T-helper 1 cell treated with Interleukin-12 subunit alpha and Interleukin-12 subunit beta and Interleukin-4 antibody, amounts not matched to agents 30 μg/mL and 1 μg/mL, for 36 hours (primary cell): ENCODE data around the gene BCL2L11.

Experiments used
- H3K27ac Mint-ChIP-seq: one replicate; pipeline ENCODE4 v1.8.0; 2021; ENCODE audit warnings: mild to moderate bottlenecking, mixed read lengths
- H3K27me3 Mint-ChIP-seq: one replicate; pipeline ENCODE4 v1.8.0; 2021; ENCODE audit warnings: low read depth, mixed read lengths
- H3K36me3 Mint-ChIP-seq: one replicate; pipeline ENCODE4 v1.8.0; 2021; ENCODE audit warnings: low read depth, mixed read lengths
- H3K4me1 Mint-ChIP-seq: one replicate; pipeline ENCODE4 v1.8.0; 2021; ENCODE audit warnings: low read depth, mixed read lengths
- H3K4me3 Mint-ChIP-seq: one replicate; pipeline ENCODE4 v1.8.0; 2021; ENCODE audit warnings: mild to moderate bottlenecking, moderate library complexity, mixed read lengths
- H3K9me3 Mint-ChIP-seq: one replicate; pipeline ENCODE4 v1.8.0; 2021; ENCODE audit warnings: mixed read lengths

The BCL2L11 gene

GRCh38 chr2:111143843-111144198 is 23.1 kb downstream of the BCL2L11 start:
- peaks cover 14% of the 10 kb centered on the region for H3K27me3 Mint-ChIP-seq
- H3K4me1 Mint-ChIP-seq = peaks cover 34% of the 10 kb centered on the region
- peaks cover 4% of the 10 kb centered on the region for H3K9me3 Mint-ChIP-seq
- no peak overlapping the region for H3K4me3 Mint-ChIP-seq
- no peak overlapping the region for H3K27ac Mint-ChIP-seq
- H3K36me3 Mint-ChIP-seq = peaks cover 82% of the 10 kb centered on the region

GRCh38 chr2:111145103-111145760 is 24.5 kb downstream of the BCL2L11 start:
- H3K27me3 Mint-ChIP-seq = peaks cover 14% of the 10 kb centered on the region

DNA sequence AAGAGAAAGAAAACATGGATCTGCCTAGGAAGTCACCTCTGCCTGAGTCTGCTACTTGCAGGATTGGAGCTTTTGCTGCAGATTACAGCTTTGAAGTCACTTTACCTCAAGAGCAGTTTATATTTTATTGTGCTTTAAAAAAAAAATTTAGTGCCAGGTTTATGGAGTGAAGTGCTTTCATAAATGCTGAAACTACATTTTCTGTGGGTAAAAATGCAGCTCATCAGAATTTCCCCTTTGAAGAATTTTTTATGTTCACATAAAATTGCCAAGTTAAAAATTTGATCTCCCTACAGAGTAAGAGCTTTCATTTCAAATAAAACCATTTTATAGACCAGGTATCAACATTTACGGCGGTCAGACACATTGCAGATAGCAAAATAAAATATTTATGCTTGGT is 25.2 kb downstream of the BCL2L11 start:
- Mint-ChIP-seq H3K36me3 (peaks cover 79% of the 10 kb centered on the region), H3K4me3 (no peak overlapping the region)

More at GRCh38 chr2:111145103-111145760, 24.5 kb downstream of the BCL2L11 start:
- peaks cover 4% of the 10 kb centered on the region for H3K9me3 Mint-ChIP-seq
- peaks cover 81% of the 10 kb centered on the region for H3K36me3 Mint-ChIP-seq
- H3K27ac Mint-ChIP-seq = no peak overlapping the region
- no peak overlapping the region for H3K4me3 Mint-ChIP-seq
- peaks cover 37% of the 10 kb centered on the region for H3K4me1 Mint-ChIP-seq

GRCh38 chr2:111148225-111148873 is 27.6 kb downstream of the BCL2L11 start:
- Mint-ChIP-seq H3K36me3 (peaks cover 81% of the 10 kb centered on the region), H3K27me3 (peaks cover 9% of the 10 kb centered on the region), H3K4me3 (no peak overlapping the region), H3K27ac (no peak overlapping the region), H3K4me1 (peaks cover 29% of the 10 kb centered on the region), H3K9me3 (no peaks in the 10 kb centered on the region)

More for the DNA sequence above, 25.2 kb downstream of the BCL2L11 start:
- peaks cover 38% of the 10 kb centered on the region for H3K4me1 Mint-ChIP-seq
- no peaks in the 10 kb centered on the region for H3K9me3 Mint-ChIP-seq
- no peak overlapping the region for H3K27ac Mint-ChIP-seq
- H3K27me3 Mint-ChIP-seq = peaks cover 14% of the 10 kb centered on the region

- H3K4me3 Mint-ChIP-seq = no peak overlapping the region
- H3K27me3 Mint-ChIP-seq = peaks cover 9% of the 10 kb centered on the region
- peaks cover 31% of the 10 kb centered on the region for H3K4me1 Mint-ChIP-seq
- H3K36me3 Mint-ChIP-seq = peaks cover 81% of the 10 kb centered on the region
- H3K27ac Mint-ChIP-seq = no peak overlapping the region
- no peaks in the 10 kb centered on the region for H3K9me3 Mint-ChIP-seq
These were observed 28.2 kb downstream of the BCL2L11 start for GRCh38 chr2:111148925-111149324.

DNA sequence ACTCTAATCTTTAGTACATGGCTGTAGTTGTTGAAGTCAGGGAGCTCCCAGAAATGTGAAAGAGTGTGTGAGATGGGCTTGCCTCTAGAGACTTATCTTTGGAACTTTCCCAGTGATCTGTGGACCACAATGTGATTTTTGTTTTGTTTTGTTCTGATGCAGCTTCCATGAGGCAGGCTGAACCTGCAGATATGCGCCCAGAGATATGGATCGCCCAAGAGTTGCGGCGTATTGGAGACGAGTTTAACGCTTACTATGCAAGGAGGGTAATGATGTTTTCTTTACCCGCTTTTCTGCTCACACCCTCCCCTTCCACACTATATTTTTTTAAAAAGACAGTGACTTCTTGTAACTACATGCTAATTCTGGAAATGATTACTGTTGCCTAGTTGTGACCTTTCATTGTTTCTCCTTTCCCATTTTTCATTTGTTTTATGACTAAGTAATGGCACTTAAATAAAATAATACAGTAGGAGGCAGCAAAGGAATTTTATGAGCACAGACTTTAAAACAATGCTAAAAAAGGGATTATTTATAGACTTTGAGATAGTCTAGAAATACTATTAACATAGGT is 29.3 kb downstream of the BCL2L11 start:
- Mint-ChIP-seq H3K27ac (no peak overlapping the region), H3K4me3 (no peak overlapping the region), H3K9me3 (no peaks in the 10 kb centered on the region), H3K4me1 (peaks cover 30% of the 10 kb centered on the region), H3K36me3 (peaks cover 80% of the 10 kb centered on the region), H3K27me3 (peaks cover 12% of the 10 kb centered on the region)

DNA sequence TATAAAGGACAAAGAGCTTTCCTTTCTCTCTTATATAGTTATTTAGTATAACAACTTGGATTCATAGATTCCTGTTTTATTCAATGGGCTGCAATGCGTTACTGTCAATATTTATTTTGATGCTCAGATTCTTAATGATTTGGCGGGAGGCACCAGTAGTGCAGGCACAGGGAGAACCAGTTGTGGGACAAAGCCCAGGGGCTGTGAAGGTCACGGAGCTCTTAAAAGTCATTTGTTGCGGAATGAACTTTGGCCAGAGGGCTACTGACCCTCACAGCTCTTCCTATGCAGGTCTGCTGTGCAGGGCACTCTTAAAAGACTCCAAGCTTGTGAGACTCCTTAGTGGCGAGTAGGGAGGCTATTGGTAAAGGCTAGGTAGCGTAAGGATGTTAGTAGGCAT is 34.0 kb downstream of the BCL2L11 start:
- Mint-ChIP-seq H3K4me1 (peaks cover 37% of the 10 kb centered on the region), H3K27ac (no peak overlapping the region)

DNA sequence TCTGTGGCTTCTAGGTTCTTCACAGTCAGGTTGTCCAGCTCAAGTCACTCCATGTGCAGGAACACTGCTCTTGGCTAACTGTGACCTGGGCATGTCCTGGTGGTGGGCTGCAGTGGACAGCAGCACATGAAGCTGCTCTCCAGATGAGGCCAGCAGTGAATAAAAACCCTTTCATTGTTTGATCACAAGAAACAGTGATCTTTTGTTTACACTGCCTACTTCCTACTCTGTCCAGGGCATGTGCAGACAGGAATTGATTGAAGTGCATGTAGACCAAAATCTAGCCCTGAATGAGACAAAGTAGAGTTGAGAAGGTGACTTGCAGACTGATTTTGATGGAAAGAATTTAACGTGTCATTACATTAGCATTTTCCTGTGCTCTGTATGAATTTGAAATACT is 34.9 kb downstream of the BCL2L11 start:
- peaks cover 8% of the 10 kb centered on the region for H3K27me3 Mint-ChIP-seq
- peaks cover 73% of the 10 kb centered on the region for H3K36me3 Mint-ChIP-seq
- H3K27ac Mint-ChIP-seq = no peak overlapping the region
- no peaks in the 10 kb centered on the region for H3K9me3 Mint-ChIP-seq
- no peak overlapping the region for H3K4me3 Mint-ChIP-seq
- H3K4me1 Mint-ChIP-seq = peaks cover 40% of the 10 kb centered on the region

More for the DNA sequence above, 34.0 kb downstream of the BCL2L11 start:
- peaks cover 4% of the 10 kb centered on the region for H3K27me3 Mint-ChIP-seq
- H3K4me3 Mint-ChIP-seq = no peak overlapping the region
- peaks cover 73% of the 10 kb centered on the region for H3K36me3 Mint-ChIP-seq
- no peaks in the 10 kb centered on the region for H3K9me3 Mint-ChIP-seq

- Mint-ChIP-seq H3K27ac (no peak overlapping the region), H3K9me3 (no peaks in the 10 kb centered on the region), H3K4me1 (peaks cover 40% of the 10 kb centered on the region), H3K4me3 (no peak overlapping the region), H3K36me3 (peaks cover 68% of the 10 kb centered on the region), H3K27me3 (peaks cover 8% of the 10 kb centered on the region)
These were observed 35.8 kb downstream of the BCL2L11 start for GRCh38 chr2:111156529-111156928.

DNA sequence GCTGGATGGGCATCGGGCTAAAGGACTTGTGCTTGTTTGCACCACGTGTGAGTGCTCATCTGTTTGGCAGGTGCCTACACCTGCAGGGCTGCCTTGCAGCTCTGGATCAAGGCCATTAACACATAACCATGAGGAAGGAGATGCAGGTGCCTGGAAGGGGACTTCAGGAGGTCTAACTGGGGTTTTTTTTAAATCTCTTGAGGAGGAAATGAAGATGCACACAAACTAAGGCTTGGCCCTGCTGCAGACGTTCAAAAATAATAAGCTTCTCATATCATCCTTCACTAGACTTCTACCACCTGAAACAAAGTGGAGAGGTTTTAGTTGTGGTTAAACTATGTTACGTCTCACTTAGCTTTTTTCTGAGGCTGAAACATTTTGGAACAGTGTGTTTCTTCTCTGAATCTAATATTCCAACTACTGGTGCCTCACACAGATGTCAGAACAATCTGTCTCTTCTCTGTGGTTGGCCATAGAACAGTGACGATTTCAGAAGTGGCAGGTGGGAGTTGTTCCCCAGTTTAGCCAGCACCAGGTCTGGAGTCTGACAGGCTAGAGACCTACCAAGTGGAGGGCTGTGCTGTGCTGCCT is 36.5 kb downstream of the BCL2L11 start:
- H3K4me3 Mint-ChIP-seq = no peak overlapping the region
- H3K4me1 Mint-ChIP-seq = peaks cover 44% of the 10 kb centered on the region
- no peak overlapping the region for H3K27ac Mint-ChIP-seq
- H3K36me3 Mint-ChIP-seq = peaks cover 67% of the 10 kb centered on the region
- peaks cover 8% of the 10 kb centered on the region for H3K27me3 Mint-ChIP-seq
- no peaks in the 10 kb centered on the region for H3K9me3 Mint-ChIP-seq

GRCh38 chr2:111157798-111158197 is 37.1 kb downstream of the BCL2L11 start:
- Mint-ChIP-seq H3K27ac (no peak overlapping the region), H3K4me1 (peaks cover 49% of the 10 kb centered on the region), H3K4me3 (no peak overlapping the region), H3K9me3 (no peaks in the 10 kb centered on the region), H3K36me3 (peaks cover 67% of the 10 kb centered on the region), H3K27me3 (peaks cover 12% of the 10 kb centered on the region)

GRCh38 chr2:111159641-111160040 is 38.9 kb downstream of the BCL2L11 start:
- no peak overlapping the region for H3K4me3 Mint-ChIP-seq
- no peak overlapping the region for H3K27ac Mint-ChIP-seq
- peaks cover 55% of the 10 kb centered on the region for H3K4me1 Mint-ChIP-seq
- no peaks in the 10 kb centered on the region for H3K9me3 Mint-ChIP-seq
- H3K27me3 Mint-ChIP-seq = peaks cover 15% of the 10 kb centered on the region
- peaks cover 68% of the 10 kb centered on the region for H3K36me3 Mint-ChIP-seq

DNA sequence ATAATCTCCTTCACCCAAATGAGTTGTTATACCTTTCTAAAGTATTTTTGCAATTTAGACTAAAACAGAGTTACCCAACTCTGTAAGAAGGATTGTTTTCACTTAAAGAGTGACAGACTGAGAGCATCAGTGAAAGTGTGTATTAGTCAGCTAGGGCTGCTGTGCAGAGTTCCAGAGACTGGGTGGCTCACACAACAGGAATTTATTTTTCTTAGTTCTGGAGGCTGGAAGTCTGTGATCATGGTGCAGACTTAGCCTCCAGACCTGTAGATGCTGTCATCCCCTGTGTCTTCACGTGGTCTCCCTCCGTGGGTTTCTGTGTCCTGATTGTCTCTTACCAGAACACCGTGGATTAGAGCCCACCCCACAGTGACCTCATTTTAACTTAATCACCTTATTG is 40.0 kb downstream of the BCL2L11 start:
- peaks cover 11% of the 10 kb centered on the region for H3K27me3 Mint-ChIP-seq
- H3K9me3 Mint-ChIP-seq = no peaks in the 10 kb centered on the region
- peaks cover 66% of the 10 kb centered on the region for H3K36me3 Mint-ChIP-seq
- peaks cover 48% of the 10 kb centered on the region for H3K4me1 Mint-ChIP-seq
- H3K4me3 Mint-ChIP-seq = no peak overlapping the region
- H3K27ac Mint-ChIP-seq = no peak overlapping the region

GRCh38 chr2:111161971-111162370 is 41.3 kb downstream of the BCL2L11 start:
- Mint-ChIP-seq H3K36me3 (peaks cover 57% of the 10 kb centered on the region), H3K9me3 (no peaks in the 10 kb centered on the region), H3K4me3 (no peak overlapping the region), H3K27me3 (peaks cover 11% of the 10 kb centered on the region), H3K27ac (no peak overlapping the region), H3K4me1 (peaks cover 37% of the 10 kb centered on the region)
